Activated T-helper 1 cell treated with Interleukin-2 at 50 U/mL for 16 hours (primary cell): Measurements from ENCODE around the gene ZNF630.
"Not testable (repeated sequence)": the region's sequence is repeated elsewhere in the genome, so short reads cannot be mapped to it uniquely, and the experiment has no call there.

Experiments used
- DNase-seq: peaks from one replicate; pipeline ENCODE4 v3.0.0-alpha.2; 2020; ENCODE audit warnings: low read depth

Gene ZNF630

GRCh38 chrX:48028091-48028490, 43.3 kb downstream of the ZNF630 start:
- DNase-seq: no peak

- not testable (repeated sequence) for DNase-seq
These were observed 43.9 kb downstream of the ZNF630 start for GRCh38 chrX:48027545-48027944.

GRCh38 chrX:48025561-48025960, 45.9 kb downstream of the ZNF630 start:
- DNase-seq: no peak

GRCh38 chrX:48022738-48023137, 48.7 kb downstream of the ZNF630 start:
- DNase-seq: no peak

- DNase-seq: no peak
These were observed 49.3 kb downstream of the ZNF630 start for GRCh38 chrX:48022100-48022499.

GRCh38 chrX:48021026-48021900, 50.2 kb downstream of the ZNF630 start:
- DNase-seq: peak; percentile 49

- not testable (repeated sequence) for DNase-seq
These were observed 51.0 kb downstream of the ZNF630 start for GRCh38 chrX:48020472-48020871.

- not testable (repeated sequence) for DNase-seq
These were observed 51.5 kb downstream of the ZNF630 start for GRCh38 chrX:48019892-48020291.

GRCh38 chrX:48016583-48017310, 54.7 kb downstream of the ZNF630 start:
- not testable (repeated sequence) for DNase-seq

GRCh38 chrX:48009445-48009960, 61.9 kb downstream of the ZNF630 start:
- DNase-seq: not testable (repeated sequence)
